K562 (cell line): ENCODE results near the gene RNF123. TPM values are rescaled to one million over a fixed set of nuclear protein-coding genes. Genes with fewer than 3 reads are reported as not detected.

Experiments
- ATAC-seq: fragments of 200-7000 bp; cut with Tn5 transposase; 3 replicates; pipeline ENCODE4 v1.9.1; 2020; ENCODE audit warnings: moderate library complexity
- BruUV-seq: library from RNA; stranded (reverse); fragments of 400-500 nt; replicated peaks from 2 replicates; lab custom pipeline; 2021; lab: Mats Ljungman, UMichigan
- CTCF ChIA-PET: fragments of 300-600 bp; formaldehyde crosslinking; extraction: SDS; loops from one replicate; lab custom pipeline; 2021; ENCODE audit warnings: low intra/inter-chr PET ratio; lab: Yijun Ruan, JAX
- POLR2A ChIA-PET: fragments of 300-600, 350-650 bp; sonication (Branson Sonifier 250); formaldehyde crosslinking; extraction: SDS; loops from one replicate; lab custom pipeline; 2021; ENCODE audit warnings: antibody characterized with exemption, inconsistent platforms; lab: Yijun Ruan, JAX
- DNase-seq, 4 experiments: peaks; one replicate each; pipeline versions ENCODE4 v3.0.0 to v3.0.0-alpha.2; 2011 to 2018; ENCODE audit warnings: low spot score in 3 of 4, mixed read lengths in 3 of 4; ENCODE audit errors: extremely low read depth in 1 of 4
- FAIRE-seq: peaks from 2 replicates; lab custom pipeline; 2011; peaks lifted over from hg19 to GRCh38; lab: Jason Lieb, UNC
- H2AFZ ChIP-seq: 2 replicates; pipeline ENCODE4 v1.6.0; 2011; ENCODE audit warnings: low read depth, low read length, control low read depth, inconsistent platforms
- H3K27ac ChIP-seq: fragments of 200-600 bp; 3 replicates; pipeline ENCODE4 v1.8.0; 2011; ENCODE audit warnings: low read depth, mild to moderate bottlenecking, control low read depth, inconsistent platforms, low read length, moderate library complexity, mixed read lengths; ENCODE audit errors: extremely low read depth
- H3K27me3 ChIP-seq, 2 experiments: fragments of 300-600 bp in 1 of 2; 2 replicates in 1 of 2; 3 replicates in 1 of 2; pipeline versions ENCODE4 v1.6.0 to v1.8.0; 2011; ENCODE audit warnings: inconsistent platforms in 2 of 2, low read length in 2 of 2, mild to moderate bottlenecking in 1 of 2, mixed read lengths in 1 of 2, moderate library complexity in 1 of 2; ENCODE audit not compliant: control insufficient read depth in 2 of 2, insufficient read depth in 2 of 2
- H3K36me3 ChIP-seq: fragments of 300-600 bp; 3 replicates; pipeline ENCODE4 v1.8.0; 2011; ENCODE audit warnings: mild to moderate bottlenecking, low read length, inconsistent platforms; ENCODE audit not compliant: control insufficient read depth, insufficient read depth
- H3K4me1 ChIP-seq, 2 experiments: fragments of 200-600 bp in 1 of 2; replicated peaks in 1 of 2; 2 replicates in 1 of 2; 3 replicates in 1 of 2; pipeline versions ENCODE4 v1.5.1 to v1.8.0; 2011; ENCODE audit warnings: inconsistent platforms in 2 of 2, low read length in 2 of 2, mild to moderate bottlenecking in 1 of 2, mixed read lengths in 1 of 2, moderate library complexity in 1 of 2; ENCODE audit not compliant: control insufficient read depth in 2 of 2, insufficient read depth in 2 of 2
- H3K4me2 ChIP-seq: 2 replicates; pipeline ENCODE4 v1.6.1; 2011; ENCODE audit warnings: low read length, control low read depth, inconsistent platforms, mixed read lengths; ENCODE audit not compliant: insufficient read depth
- H3K4me3 ChIP-seq: fragments of 200-600 bp; sonication (generic), shearing (Covaris generic); 2 replicates; pipeline ENCODE4 v1.5.1; 2016; ENCODE audit warnings: control low read depth, inconsistent platforms
- H3K79me2 ChIP-seq: fragments of 200-600 bp; 3 replicates; pipeline ENCODE4 v1.8.0; 2011; ENCODE audit warnings: low read length, inconsistent platforms; ENCODE audit not compliant: control insufficient read depth, insufficient read depth
- H3K9ac ChIP-seq, 2 experiments: 2 replicates each; pipeline versions ENCODE4 v1.6.0 to v1.6.1; 2011; ENCODE audit warnings: low read depth in 2 of 2, low read length in 2 of 2, control low read depth in 1 of 2, inconsistent platforms in 1 of 2, mild to moderate bottlenecking in 1 of 2, mixed read lengths in 1 of 2; ENCODE audit not compliant: insufficient read depth in 1 of 2
- H3K9me1 ChIP-seq: one replicate; pipeline ENCODE4 v1.6.0; 2011; ENCODE audit warnings: inconsistent platforms, mild to moderate bottlenecking, low read length, moderate library complexity; ENCODE audit not compliant: control insufficient read depth, insufficient read depth
- H3K9me3 ChIP-seq: replicated peaks from 2 replicates; pipeline ENCODE4 v1.5.1; 2011; ENCODE audit warnings: low read depth, low read length, inconsistent platforms; ENCODE audit not compliant: control insufficient read depth, insufficient read depth
- H4K20me1 ChIP-seq: replicated peaks from 2 replicates; pipeline ENCODE4 v1.6.1; 2011; ENCODE audit warnings: low read length, inconsistent platforms, mixed read lengths; ENCODE audit not compliant: control insufficient read depth, insufficient read depth
- ADNP ChIP-seq: fragments of 200-800 bp; sonication (Bioruptor generic); IDR thresholded peaks from 2 replicates; pipeline ENCODE4 v1.6.1; 2016; ENCODE audit warnings: missing genetic modification characterization, missing compliant biosample characterization
- ELF1 ChIP-seq: fragments of 200-800 bp; sonication (Bioruptor generic); IDR thresholded peaks from 2 replicates; pipeline ENCODE4 v1.6.1; 2016; ENCODE audit warnings: missing genetic modification characterization, missing compliant biosample characterization
- FOXA1 ChIP-seq: fragments of 450-650 bp; IDR thresholded peaks from 2 replicates; pipeline ENCODE4 v1.6.1; 2016; ENCODE audit warnings: mild to moderate bottlenecking, borderline replicate concordance
- PTBP1 ChIP-seq: fragments of 200-400 bp; formaldehyde crosslinking; IDR thresholded peaks from 2 replicates; pipeline ENCODE4 v1.6.1; 2017; ENCODE audit warnings: low read depth, low read length
- TCF15 ChIP-seq: fragments of 250-450 bp; sonication (Bioruptor Pico); IDR thresholded peaks from 2 replicates; pipeline ENCODE4 v1.8.0; 2022; ENCODE audit warnings: moderate library complexity, mild to moderate bottlenecking, inconsistent platforms
- TCFL5 ChIP-seq: fragments of 250-450 bp; sonication (Bioruptor Pico); conservative IDR thresholded peaks from 2 replicates; pipeline ENCODE4 v1.6.1; 2021; ENCODE audit warnings: mild to moderate bottlenecking, moderate library complexity, matching md5 sums
- WGBS: fragments of 100-300 bp; shearing (Covaris generic); methylation state at CpG from one replicate; pipeline ENCODE4 v1.1.6; 2016; ENCODE audit warnings: low coverage, mixed read lengths; ENCODE audit not compliant: insufficient coverage; ENCODE audit errors: missing lambda C conversion rate; 5-methylcytosine and 5-hydroxymethylcytosine counted together
- in situ Hi-C: fragments of 300-500 bp; cut with MboI; formaldehyde crosslinking; loops from 4 replicates; pipeline ENCODE4 v1.15.0; 2018; ENCODE audit warnings: inconsistent platforms, mixed read lengths
- intact Hi-C: fragments of 100-400 bp; cut with micrococcal nuclease; formaldehyde crosslinking; loops from 2 replicates; pipeline ENCODE4 v1.14.2; 2022
- polyA plus RNA-seq, 8 experiments: library from polyadenylated mRNA; depleted of rRNA in 4 of 8; stranded (reverse) in 5 of 8; unstranded in 3 of 8; fragments of >200 nt; fragmentation: Nextera tagmentation in 2 of 8; fragmentation: Illumina TruSeq in 1 of 8; extraction: Ambion mirVana in 2 of 8; extraction: Trizol in 1 of 8; gene quantifications; 2 replicates each; pipeline versions ENCODE4 v1.2.1 to v1.2.3, GENCODE V29; 2011 to 2014; ENCODE audit warnings: inconsistent platforms in 1 of 8, missing spikeins in 1 of 8
- total RNA-seq, 7 experiments: library from RNA; depleted of rRNA in 6 of 7; stranded (reverse); fragments of >200 nt in 6 of 7; fragmentation: Illumina TruSeq in 2 of 7; extraction: Trizol in 2 of 7; gene quantifications; 2 replicates each; pipeline versions ENCODE4 v1.2.1 to v1.2.3, GENCODE V29; 2011 to 2021; ENCODE audit warnings: low replicate concordance in 1 of 7
- TF ChIP-seq, protein P1 (sequence below): sonication (generic); formaldehyde crosslinking; IDR thresholded peaks from 2 replicates; pipeline ENCODE4 v1.8.0; 2022; ENCODE audit warnings: mild to moderate bottlenecking, low read depth, missing genetic modification reagents

RNF123 gene
- total and polyA plus RNA-seq, 9 of the 15 experiments (the other 6 are each of a cell fraction or from before 2014, with no cell fraction given) = 8.7 to 53.1 (median 17.5) TPM

- H3K4me2 ChIP-seq = no peak overlapping the region
- in situ Hi-C loops = no loop called here
- TF ChIP-seq FOXA1 = no peak
- TF ChIP-seq, protein P1, sequence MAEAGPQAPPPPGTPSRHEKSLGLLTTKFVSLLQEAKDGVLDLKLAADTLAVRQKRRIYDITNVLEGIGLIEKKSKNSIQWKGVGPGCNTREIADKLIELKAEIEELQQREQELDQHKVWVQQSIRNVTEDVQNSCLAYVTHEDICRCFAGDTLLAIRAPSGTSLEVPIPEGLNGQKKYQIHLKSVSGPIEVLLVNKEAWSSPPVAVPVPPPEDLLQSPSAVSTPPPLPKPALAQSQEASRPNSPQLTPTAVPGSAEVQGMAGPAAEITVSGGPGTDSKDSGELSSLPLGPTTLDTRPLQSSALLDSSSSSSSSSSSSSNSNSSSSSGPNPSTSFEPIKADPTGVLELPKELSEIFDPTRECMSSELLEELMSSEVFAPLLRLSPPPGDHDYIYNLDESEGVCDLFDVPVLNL = no peak
- TF ChIP-seq TCF15 (CRISPR knock-in tag) = no peak
- TF ChIP-seq ELF1 (tag) = no peak
- no peak for TF ChIP-seq TCFL5 (CRISPR knock-in tag)
- no peak for TF ChIP-seq PTBP1
- no peak for TF ChIP-seq ADNP (tag)
- TF ChIP-seq, all 486 proteins: peak for 0
- no peak for DNase-seq
- CTCF ChIA-PET = no interaction called here
- no peak for ATAC-seq
- Histone ChIP-seq H3K4me1 (peaks cover 3 to 21% of the 10 kb centered on the region in 2 experiments; a peak in 3 of 5 replicates), H3K9me1 (no peaks in the 10 kb centered on the region), H3K79me2 (no peaks in the 10 kb centered on the region), H3K9ac (no peak overlapping the region), H3K9me3 (no peaks in the 10 kb centered on the region), H3K27ac (no peak overlapping the region), H2AFZ (no peak overlapping the region), H3K36me3 (no peaks in the 10 kb centered on the region), H3K4me3 (no peak overlapping the region), H3K27me3 (no peaks in the 10 kb centered on the region), H4K20me1 (no peaks in the 10 kb centered on the region)
- BruUV-seq = no TSS peak
- 29% methylated on average over 1 of the region's 2 CpGs for WGBS
- intact Hi-C loops = no loop called here
- POLR2A ChIA-PET = interaction anchor here (1.0 kb wide), 1 partner anchor 18 kb away, joined by 5 read pairs; no protein-coding TSS in a partner anchor
- no peak for FAIRE-seq
Observed at GRCh38 chr3:49647741-49648140, 41.6 kb upstream of the RNF123 start.
